Central memory CD8-positive, alpha-beta T cell (primary cell): ENCODE results near the gene NOL6.
"Not testable (repeated sequence)": the region's sequence is repeated elsewhere in the genome, so short reads cannot be mapped to it uniquely, and the experiment has no call there.

Source experiments
- ATAC-seq: fragments of 150-1000 bp; cut with Tn5 transposase; replicated peaks from 2 replicates; pipeline ENCODE4 v1.10.0; 2022; ENCODE audit warnings: mild to moderate bottlenecking, moderate FRiP score, moderate number of reproducible peaks; ENCODE audit not compliant: poor library complexity, severe bottlenecking; ENCODE audit errors: extremely low read depth
- DNase-seq, 2 donors: peaks; one replicate each; pipeline ENCODE4 v3.0.0; 2021; ENCODE audit warnings: low spot score in 2 of 2
- H3K27ac Mint-ChIP-seq: one replicate; pipeline ENCODE4 v1.8.0; 2022; ENCODE audit warnings: low read depth, mild to moderate bottlenecking, moderate library complexity, mixed read lengths
- H3K27me3 Mint-ChIP-seq: one replicate; pipeline ENCODE4 v1.8.0; 2022; ENCODE audit warnings: mixed read lengths
- H3K36me3 Mint-ChIP-seq: one replicate; pipeline ENCODE4 v1.8.0; 2022; ENCODE audit warnings: mild to moderate bottlenecking, moderate library complexity, mixed read lengths; ENCODE audit not compliant: insufficient read depth
- H3K4me1 Mint-ChIP-seq: one replicate; pipeline ENCODE4 v1.8.0; 2022; ENCODE audit warnings: mixed read lengths
- H3K4me3 Mint-ChIP-seq: one replicate; pipeline ENCODE4 v1.8.0; 2022; ENCODE audit warnings: mild to moderate bottlenecking, moderate library complexity, mixed read lengths
- H3K9me3 Mint-ChIP-seq: one replicate; pipeline ENCODE4 v1.8.0; 2022; ENCODE audit warnings: mixed read lengths

Gene NOL6

GRCh38 chr9:33458444-33458843, 15.3 kb downstream of the NOL6 start:
- peak overlapping the region; percentile 31 for H3K4me3 Mint-ChIP-seq
- peaks cover 40% of the 10 kb centered on the region for H3K4me1 Mint-ChIP-seq
- DNase-seq, result no peak
- H3K27ac Mint-ChIP-seq, result peak overlapping the region; percentile 88
- H3K9me3 Mint-ChIP-seq, result no peaks in the 10 kb centered on the region
- peaks cover 5% of the 10 kb centered on the region for H3K36me3 Mint-ChIP-seq
- peak; percentile 84 for ATAC-seq
- no peaks in the 10 kb centered on the region for H3K27me3 Mint-ChIP-seq

- Mint-ChIP-seq H3K27ac (peak overlapping the region; percentile 70), H3K36me3 (peaks cover 1% of the 10 kb centered on the region), H3K9me3 (no peaks in the 10 kb centered on the region), H3K4me3 (no peak overlapping the region), H3K27me3 (no peaks in the 10 kb centered on the region), H3K4me1 (peaks cover 52% of the 10 kb centered on the region)
- no peak for ATAC-seq
- DNase-seq, result no peak
These were observed 17.8 kb downstream of the NOL6 start for GRCh38 chr9:33455945-33456344.

- not testable (repeated sequence) for ATAC-seq, H3K9me3 Mint-ChIP-seq, H3K4me3 Mint-ChIP-seq, DNase-seq, H3K36me3 Mint-ChIP-seq, H3K27me3 Mint-ChIP-seq
- Mint-ChIP-seq H3K4me1 (peaks cover 52% of the 10 kb centered on the region), H3K27ac (peak overlapping the region; percentile 70)
These were observed 18.3 kb downstream of the NOL6 start for GRCh38 chr9:33455456-33455855.

GRCh38 chr9:33454661-33455026, 19.1 kb downstream of the NOL6 start:
- ATAC-seq, H3K4me3 Mint-ChIP-seq, H3K27me3 Mint-ChIP-seq, H3K9me3 Mint-ChIP-seq, H3K36me3 Mint-ChIP-seq, DNase-seq: not testable (repeated sequence)
- Mint-ChIP-seq H3K27ac (peak overlapping the region; percentile 84), H3K4me1 (peaks cover 52% of the 10 kb centered on the region)

- H3K4me3 Mint-ChIP-seq, result no peak overlapping the region
- H3K27me3 Mint-ChIP-seq, result no peaks in the 10 kb centered on the region
- H3K9me3 Mint-ChIP-seq, result no peaks in the 10 kb centered on the region
- H3K27ac Mint-ChIP-seq, result peak overlapping the region; percentile 84
- ATAC-seq (no peak), DNase-seq (no peak)
- peaks cover 51% of the 10 kb centered on the region for H3K4me1 Mint-ChIP-seq
- no peaks in the 10 kb centered on the region for H3K36me3 Mint-ChIP-seq
These were observed 19.6 kb downstream of the NOL6 start for GRCh38 chr9:33453999-33454660.

- H3K4me3 Mint-ChIP-seq, result no peak overlapping the region
- peak overlapping the region; percentile 79 for H3K27ac Mint-ChIP-seq
- no peaks in the 10 kb centered on the region for H3K27me3 Mint-ChIP-seq
- peaks cover 44% of the 10 kb centered on the region for H3K4me1 Mint-ChIP-seq
- DNase-seq, result no peak
- H3K9me3 Mint-ChIP-seq, result no peaks in the 10 kb centered on the region
- ATAC-seq, result no peak
- H3K36me3 Mint-ChIP-seq, result no peaks in the 10 kb centered on the region
These were observed 20.4 kb downstream of the NOL6 start for GRCh38 chr9:33453286-33453860.

GRCh38 chr9:33452828-33453271, 20.9 kb downstream of the NOL6 start:
- peak overlapping the region; percentile 79 for H3K27ac Mint-ChIP-seq
- no peaks in the 10 kb centered on the region for H3K9me3 Mint-ChIP-seq

GRCh38 chr9:33450621-33451146, 23.0 kb downstream of the NOL6 start:
- ATAC-seq (no peak), DNase-seq (no peak)
- Mint-ChIP-seq H3K27ac (no peak overlapping the region), H3K9me3 (no peaks in the 10 kb centered on the region), H3K4me1 (peaks cover 52% of the 10 kb centered on the region), H3K4me3 (no peak overlapping the region), H3K36me3 (peaks cover 10% of the 10 kb centered on the region), H3K27me3 (no peaks in the 10 kb centered on the region)

More at GRCh38 chr9:33452828-33453271, 20.9 kb downstream of the NOL6 start:
- DNase-seq (no peak), ATAC-seq (peak; percentile 58)
- peaks cover 42% of the 10 kb centered on the region for H3K4me1 Mint-ChIP-seq
- no peaks in the 10 kb centered on the region for H3K27me3 Mint-ChIP-seq
- H3K4me3 Mint-ChIP-seq, result no peak overlapping the region
- no peaks in the 10 kb centered on the region for H3K36me3 Mint-ChIP-seq

- Mint-ChIP-seq H3K4me3 (no peak overlapping the region), H3K27me3 (no peaks in the 10 kb centered on the region), H3K9me3 (no peaks in the 10 kb centered on the region), H3K36me3 (peaks cover 13% of the 10 kb centered on the region), H3K27ac (no peak overlapping the region), H3K4me1 (peaks cover 57% of the 10 kb centered on the region)
- ATAC-seq (no peak), DNase-seq (no peak)
These were observed 24.0 kb downstream of the NOL6 start for GRCh38 chr9:33449715-33450114.

GRCh38 chr9:33447799-33448553, 25.7 kb downstream of the NOL6 start:
- Mint-ChIP-seq H3K36me3 (peaks cover 17% of the 10 kb centered on the region), H3K9me3 (no peaks in the 10 kb centered on the region), H3K4me1 (peaks cover 44% of the 10 kb centered on the region), H3K4me3 (peak overlapping the region; percentile 87), H3K27ac (peak overlapping the region; percentile 95), H3K27me3 (no peaks in the 10 kb centered on the region)
- ATAC-seq (no peak), DNase-seq (no peak)

- peak; percentile 64 for ATAC-seq
- peaks cover 20% of the 10 kb centered on the region for H3K36me3 Mint-ChIP-seq
- no peaks in the 10 kb centered on the region for H3K27me3 Mint-ChIP-seq
- H3K27ac Mint-ChIP-seq, result peak within 1 kb of the TSS; percentile 95
- DNase-seq, result peak; percentile 41 to 52
- peaks cover 36% of the 10 kb centered on the region for H3K4me1 Mint-ChIP-seq
- peak within 1 kb of the TSS; percentile 87 for H3K4me3 Mint-ChIP-seq
- no peaks in the 10 kb centered on the region for H3K9me3 Mint-ChIP-seq
These were observed 26.6 kb downstream of the NOL6 start, which contains the start of gene AQP3 for GRCh38 chr9:33446946-33447798. AQP3 (minus strand) TSS chr9:33447593; CDS start chr9:33447530, 63 bp downstream.
